Activated CD8-positive, alpha-beta memory T cell treated with anti-CD3 and anti-CD28 coated beads for 1 hour (primary cell): Measurements from ENCODE around the gene HADH.

ENCODE experiments used
- DNase-seq, 2 donors: peaks; one replicate each; pipeline ENCODE4 v3.0.0-alpha.2; 2020; ENCODE audit warnings: low read depth in 1 of 2; ENCODE audit errors: extremely low read depth in 1 of 2

HADH gene

GRCh38 chr4:108055787-108056186, 66.1 kb downstream of the HADH start:
- DNase-seq = no peak

- DNase-seq = no peak
Measured at GRCh38 chr4:108056418-108056817, 66.7 kb downstream of the HADH start.

- no peak for DNase-seq
Measured at GRCh38 chr4:108058685-108059440, 69.2 kb downstream of the HADH start.

GRCh38 chr4:108060164-108060563, 70.5 kb downstream of the HADH start:
- no peak for DNase-seq

GRCh38 chr4:108060686-108061321, 71.1 kb downstream of the HADH start:
- DNase-seq = no peak

- DNase-seq = no peak
Measured at GRCh38 chr4:108068442-108068841, 78.8 kb downstream of the HADH start.

- no peak for DNase-seq
Measured at GRCh38 chr4:108070775-108071174, 81.1 kb downstream of the HADH start.

GRCh38 chr4:108072300-108072699, 82.6 kb downstream of the HADH start:
- peak; percentile 45 to 65 for DNase-seq

- DNase-seq = no peak
Measured at GRCh38 chr4:108078024-108078733, 88.5 kb downstream of the HADH start.

- DNase-seq = peak in 1 of 2 donors; percentile 28
Measured at GRCh38 chr4:108080747-108081146, 91.1 kb downstream of the HADH start.

GRCh38 chr4:108081256-108081655, 91.6 kb downstream of the HADH start:
- no peak for DNase-seq
